Measurements from ENCODE around the gene FUT7. TPM values are rescaled to one million over a fixed set of nuclear protein-coding genes. Genes with fewer than 3 reads are reported as not detected.

Gene FUT7
- total RNA-seq, 3 donors from 2014 or later: 0.14 to 0.27 TPM; not detected in 1

DNA sequence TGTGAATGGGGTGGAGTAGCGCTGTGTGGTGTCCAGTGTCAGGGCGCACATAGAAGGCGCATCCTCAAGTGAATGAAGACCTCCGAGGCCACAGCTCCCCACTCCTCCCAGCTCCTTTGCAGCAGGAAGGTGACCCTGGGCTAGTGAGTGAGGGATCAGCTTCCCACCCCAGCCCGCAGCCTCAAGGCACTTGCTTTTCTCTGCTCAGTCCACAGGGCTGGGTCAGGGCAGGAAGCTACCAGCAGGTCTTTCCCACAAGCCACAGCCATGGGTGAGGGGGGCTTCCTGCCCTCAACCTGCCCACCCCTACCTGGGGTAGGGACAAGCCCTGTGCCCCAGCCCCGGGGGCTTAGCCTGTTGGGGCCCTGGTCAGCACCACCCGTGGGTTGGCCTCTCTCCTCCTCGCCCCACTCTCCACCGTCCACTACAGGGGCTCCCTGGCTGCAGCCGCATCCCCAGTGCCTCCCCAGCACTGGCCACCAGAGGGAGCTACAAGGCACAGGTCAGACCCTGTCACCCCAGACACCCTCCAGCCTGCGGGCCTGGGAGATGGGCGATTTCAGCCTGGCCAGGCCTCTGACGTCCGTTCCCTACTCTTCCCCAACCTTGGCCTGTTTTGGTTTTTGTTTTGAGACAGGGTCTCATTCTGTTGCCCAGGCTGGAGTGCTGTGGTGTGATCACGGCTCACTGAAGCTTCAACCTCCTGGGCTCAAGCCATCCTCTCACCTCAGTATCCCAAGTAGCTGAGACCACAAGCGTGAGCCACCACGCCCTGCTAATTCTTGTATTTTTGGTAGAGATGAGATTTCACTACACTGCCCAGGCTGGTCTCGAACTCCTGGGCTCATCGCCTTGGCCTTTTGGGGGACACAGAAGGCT, 2.6 kb downstream of the FUT7 start:
- H3K36me3 ChIP-seq (ENCODE audit: low read depth): no peaks in the 10 kb centered on the region
- DNase-seq: peak; percentile 85 to 90 (median 89)
- intact Hi-C loops (cut with DNase I, micrococcal nuclease): loop anchor here in 1 of 2 donors (5.0 kb wide), 1 partner anchor 242 kb away; no protein-coding TSS in a partner anchor
- H3K9me3 ChIP-seq: no peaks in the 10 kb centered on the region
- peaks cover 41% of the 10 kb centered on the region for H3K4me1 ChIP-seq (ENCODE audit: low read depth)
- TF ChIP-seq, protein P1, sequence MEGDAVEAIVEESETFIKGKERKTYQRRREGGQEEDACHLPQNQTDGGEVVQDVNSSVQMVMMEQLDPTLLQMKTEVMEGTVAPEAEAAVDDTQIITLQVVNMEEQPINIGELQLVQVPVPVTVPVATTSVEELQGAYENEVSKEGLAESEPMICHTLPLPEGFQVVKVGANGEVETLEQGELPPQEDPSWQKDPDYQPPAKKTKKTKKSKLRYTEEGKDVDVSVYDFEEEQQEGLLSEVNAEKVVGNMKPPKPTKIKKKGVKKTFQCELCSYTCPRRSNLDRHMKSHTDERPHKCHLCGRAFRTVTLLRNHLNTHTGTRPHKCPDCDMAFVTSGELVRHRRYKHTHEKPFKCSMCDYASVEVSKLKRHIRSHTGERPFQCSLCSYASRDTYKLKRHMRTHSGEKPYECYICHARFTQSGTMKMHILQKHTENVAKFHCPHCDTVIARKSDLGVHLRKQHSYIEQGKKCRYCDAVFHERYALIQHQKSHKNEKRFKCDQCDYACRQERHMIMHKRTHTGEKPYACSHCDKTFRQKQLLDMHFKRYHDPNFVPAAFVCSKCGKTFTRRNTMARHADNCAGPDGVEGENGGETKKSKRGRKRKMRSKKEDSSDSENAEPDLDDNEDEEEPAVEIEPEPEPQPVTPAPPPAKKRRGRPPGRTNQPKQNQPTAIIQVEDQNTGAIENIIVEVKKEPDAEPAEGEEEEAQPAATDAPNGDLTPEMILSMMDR (IDR thresholded peaks at IDR 0.05): peak; percentile 92
- no peak overlapping the region for H3K4me3 ChIP-seq
- peak; percentile 71 for ATAC-seq

DNA sequence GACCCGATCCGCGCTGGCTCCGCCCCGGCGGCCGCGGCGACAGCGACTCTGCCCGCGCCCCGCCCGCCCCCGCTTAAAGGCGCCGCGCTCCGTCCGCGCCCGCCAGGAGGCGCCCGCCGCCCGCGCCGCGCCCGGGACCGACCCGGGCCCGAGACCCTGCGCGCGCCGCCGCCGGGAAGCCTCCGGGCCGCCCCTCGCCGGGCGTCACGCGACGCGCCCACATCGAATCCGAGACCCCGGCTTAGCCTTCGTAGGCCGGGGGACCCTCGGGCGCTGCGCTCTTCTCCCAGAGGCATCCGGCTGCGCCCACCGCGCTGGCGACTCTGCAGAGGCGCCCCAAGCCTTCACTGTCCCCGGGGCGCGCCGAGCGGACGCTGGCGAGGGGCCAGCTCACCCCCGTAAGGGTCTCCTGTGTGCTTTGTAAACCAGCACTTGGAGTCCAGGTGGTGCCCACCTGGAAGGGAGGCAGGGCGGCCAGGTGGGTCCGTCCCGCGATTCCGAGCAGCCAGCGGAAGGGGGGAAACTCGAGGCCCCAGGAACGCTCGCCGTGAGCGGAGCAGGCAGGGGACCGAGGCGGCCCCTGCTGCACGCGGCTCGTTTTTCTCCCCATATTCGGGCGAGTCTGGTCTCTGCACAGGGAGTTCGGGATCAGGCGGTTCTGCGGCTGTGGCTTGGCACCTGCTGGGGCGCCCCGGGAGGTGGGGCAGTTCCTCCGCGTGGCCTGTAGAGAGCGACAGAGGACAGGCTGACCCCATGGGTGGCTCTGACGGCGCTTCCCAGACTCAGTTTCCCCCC, 3.4 kb downstream of the FUT7 start:
- no peaks in the 10 kb centered on the region for H3K9me3 ChIP-seq
- no peaks in the 10 kb centered on the region for H3K36me3 ChIP-seq (ENCODE audit: low read depth)
- H3K4me1 ChIP-seq (ENCODE audit: low read depth): peaks cover 42% of the 10 kb centered on the region
- peak overlapping the region; percentile 24 for H3K4me3 ChIP-seq
- TF ChIP-seq, protein P1 (IDR thresholded peaks at IDR 0.05): peak; percentile 55
- ATAC-seq (peak; percentile 75), DNase-seq (peak; percentile 81 to 86 (median 84))
- intact Hi-C loops (cut with DNase I, micrococcal nuclease): loop anchor here in 1 of 2 donors (5.0 kb wide), 1 partner anchor 241 kb away; no protein-coding TSS in a partner anchor

DNA sequence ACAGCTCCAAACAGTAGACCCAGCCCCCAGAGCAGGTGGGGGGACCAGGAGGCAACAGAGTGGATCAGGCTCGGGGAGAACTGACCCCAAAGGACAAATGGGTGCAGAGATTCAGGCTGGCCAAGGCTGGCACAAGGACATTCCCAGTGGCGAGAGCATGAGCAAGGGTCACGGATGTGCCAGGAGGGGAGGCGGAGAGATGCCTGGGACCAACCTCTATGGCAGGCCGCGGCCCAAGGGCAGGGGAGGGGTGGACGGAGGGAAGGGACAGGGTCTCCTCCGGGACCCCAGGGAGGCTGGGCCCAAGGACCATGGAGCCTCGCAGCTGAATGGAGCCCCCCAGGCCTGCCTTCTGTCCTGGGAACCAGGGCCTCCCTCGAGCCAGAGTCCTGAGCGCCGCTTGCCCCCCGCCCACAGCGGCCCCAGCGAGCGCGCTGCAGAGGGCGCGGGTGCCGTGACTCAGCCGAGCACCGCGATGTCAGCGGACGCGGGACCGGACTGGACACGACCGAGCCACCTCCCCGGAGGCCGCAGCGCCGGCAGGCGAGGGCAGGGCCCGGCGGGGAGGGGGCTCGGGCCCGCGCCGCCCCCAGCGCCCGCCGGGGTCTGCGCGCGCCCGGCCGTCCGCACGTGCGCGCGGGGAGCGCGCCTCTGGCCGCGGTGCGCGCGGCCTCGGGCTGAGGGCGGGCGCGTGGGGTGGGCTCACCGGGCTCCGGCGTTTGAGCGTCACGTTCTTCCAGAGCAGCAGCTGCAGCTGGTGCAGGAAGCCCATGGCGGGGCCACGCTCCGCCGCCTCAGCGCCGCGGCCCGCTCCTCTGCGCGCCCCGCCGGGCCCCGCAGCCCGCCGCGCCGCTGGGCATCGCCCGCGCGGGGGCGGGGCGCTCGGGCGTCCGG, 4.3 kb downstream of the FUT7 start, which contains the start of gene ABCA2:
Gene ABCA2, minus strand, starts transcription at position 869 of the 894 bp plus-strand sequence. Its CDS starts 97 bp downstream, at position 772.
- peaks cover 49% of the 10 kb centered on the region for H3K4me1 ChIP-seq (ENCODE audit: low read depth)
- TF ChIP-seq, protein P1 (IDR thresholded peaks at IDR 0.05): no peak
- intact Hi-C loops (cut with DNase I, micrococcal nuclease): loop anchor here in 1 of 2 donors (5.0 kb wide), 1 partner anchor 240 kb away; no protein-coding TSS in a partner anchor
- no peaks in the 10 kb centered on the region for H3K36me3 ChIP-seq (ENCODE audit: low read depth)
- H3K4me3 ChIP-seq: peak within 1 kb of the TSS; percentile 24
- DNase-seq (no peak), ATAC-seq (no peak)
- H3K9me3 ChIP-seq: no peaks in the 10 kb centered on the region

DNA sequence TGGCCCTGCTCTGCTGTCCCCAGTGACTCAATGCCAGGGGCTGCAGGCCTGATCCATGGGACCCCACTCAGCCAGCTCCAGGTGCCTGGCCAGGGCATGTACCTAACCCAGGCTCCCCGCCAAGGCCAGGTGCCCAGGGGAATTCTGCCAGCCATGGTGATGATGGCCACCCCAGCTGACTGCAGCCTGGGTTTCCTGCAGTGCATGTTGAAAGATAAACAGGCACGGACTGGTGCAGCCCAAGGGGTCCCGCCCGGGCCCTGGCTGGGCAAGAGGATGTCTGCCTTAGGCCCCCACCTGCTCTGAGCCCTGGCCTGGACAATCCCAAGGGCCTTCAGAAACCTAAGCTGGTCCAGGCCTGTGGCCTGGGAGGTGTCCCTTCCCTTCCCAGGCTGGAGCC, 5.1 kb downstream of the FUT7 start:
- H3K36me3 ChIP-seq (ENCODE audit: low read depth): no peaks in the 10 kb centered on the region
- no peak for DNase-seq
- TF ChIP-seq, protein P1 (IDR thresholded peaks at IDR 0.05): no peak
- no peaks in the 10 kb centered on the region for H3K9me3 ChIP-seq
- H3K4me3 ChIP-seq: no peak overlapping the region
- peaks cover 54% of the 10 kb centered on the region for H3K4me1 ChIP-seq (ENCODE audit: low read depth)
- intact Hi-C loops (cut with DNase I, micrococcal nuclease): loop anchor here in 1 of 2 donors (5.0 kb wide), 1 partner anchor 240 kb away; no protein-coding TSS in a partner anchor
- no peak for ATAC-seq
